ENCODE data around the gene HDAC11.

DNA sequence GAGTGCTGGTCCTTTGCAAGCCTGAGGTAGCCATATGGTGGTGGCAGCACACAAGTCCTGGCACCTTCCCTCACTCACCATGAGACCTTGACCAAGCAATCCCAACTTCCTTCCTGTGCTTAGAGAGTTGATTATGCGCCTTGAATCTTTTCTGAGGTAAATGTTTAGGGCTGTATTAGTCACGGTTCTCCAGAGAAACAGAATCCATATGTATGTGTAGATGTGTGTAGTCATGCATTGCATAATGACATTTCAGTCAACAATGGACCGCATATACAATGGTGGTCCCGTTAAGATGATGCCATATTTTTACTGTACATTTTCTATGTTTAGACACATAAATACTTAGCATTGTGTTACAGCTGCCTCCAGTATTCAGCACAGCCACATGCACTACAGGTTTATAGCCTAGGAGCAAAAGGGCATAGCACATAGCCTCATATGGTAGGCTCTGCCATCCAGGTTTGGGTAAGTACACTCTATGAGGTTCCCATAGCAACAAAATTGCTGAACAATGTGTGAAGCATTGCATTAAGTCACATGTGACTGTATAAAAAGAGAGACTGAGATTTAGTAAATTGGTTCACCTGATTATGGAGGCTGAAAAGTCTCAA is 39.8 kb upstream of the HDAC11 start:
- no peak for TF ChIP-seq FOSL1 (CRISPR knock-in tag; IDR thresholded peaks at IDR 0.05; ENCODE audit: borderline replicate concordance)
- TF ChIP-seq, protein P1, sequence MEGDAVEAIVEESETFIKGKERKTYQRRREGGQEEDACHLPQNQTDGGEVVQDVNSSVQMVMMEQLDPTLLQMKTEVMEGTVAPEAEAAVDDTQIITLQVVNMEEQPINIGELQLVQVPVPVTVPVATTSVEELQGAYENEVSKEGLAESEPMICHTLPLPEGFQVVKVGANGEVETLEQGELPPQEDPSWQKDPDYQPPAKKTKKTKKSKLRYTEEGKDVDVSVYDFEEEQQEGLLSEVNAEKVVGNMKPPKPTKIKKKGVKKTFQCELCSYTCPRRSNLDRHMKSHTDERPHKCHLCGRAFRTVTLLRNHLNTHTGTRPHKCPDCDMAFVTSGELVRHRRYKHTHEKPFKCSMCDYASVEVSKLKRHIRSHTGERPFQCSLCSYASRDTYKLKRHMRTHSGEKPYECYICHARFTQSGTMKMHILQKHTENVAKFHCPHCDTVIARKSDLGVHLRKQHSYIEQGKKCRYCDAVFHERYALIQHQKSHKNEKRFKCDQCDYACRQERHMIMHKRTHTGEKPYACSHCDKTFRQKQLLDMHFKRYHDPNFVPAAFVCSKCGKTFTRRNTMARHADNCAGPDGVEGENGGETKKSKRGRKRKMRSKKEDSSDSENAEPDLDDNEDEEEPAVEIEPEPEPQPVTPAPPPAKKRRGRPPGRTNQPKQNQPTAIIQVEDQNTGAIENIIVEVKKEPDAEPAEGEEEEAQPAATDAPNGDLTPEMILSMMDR (CRISPR knock-in tag; IDR thresholded peaks at IDR 0.05): no peak
- no peak for TF ChIP-seq EZH2 (conservative IDR thresholded peaks at IDR 0.05; ENCODE audit: low read depth, low read length)
- no peak for TF ChIP-seq ZNF550 (CRISPR knock-in tag; IDR thresholded peaks at IDR 0.05; ENCODE audit: borderline replicate concordance)
- TF ChIP-seq ELF1 (CRISPR knock-in tag; IDR thresholded peaks at IDR 0.05): no peak
- TF ChIP-seq ZNF274 (CRISPR knock-in tag; IDR thresholded peaks at IDR 0.05): no peak
- TF ChIP-seq ZBTB46 (CRISPR knock-in tag; IDR thresholded peaks at IDR 0.05; ENCODE audit: borderline replicate concordance): no peak
- TF ChIP-seq SRF (IDR thresholded peaks at IDR 0.05; ENCODE audit: low read depth, low read length): no peak

All from HepG2 (cell line).